AML-193 (cell line): ENCODE measurements around the gene NHERF1.

Source experiments
- DNase-seq, 2 experiments: peaks; one replicate each; lab custom pipeline; 2025; lab: John Stamatoyannopoulos, UW

Gene NHERF1

DNA sequence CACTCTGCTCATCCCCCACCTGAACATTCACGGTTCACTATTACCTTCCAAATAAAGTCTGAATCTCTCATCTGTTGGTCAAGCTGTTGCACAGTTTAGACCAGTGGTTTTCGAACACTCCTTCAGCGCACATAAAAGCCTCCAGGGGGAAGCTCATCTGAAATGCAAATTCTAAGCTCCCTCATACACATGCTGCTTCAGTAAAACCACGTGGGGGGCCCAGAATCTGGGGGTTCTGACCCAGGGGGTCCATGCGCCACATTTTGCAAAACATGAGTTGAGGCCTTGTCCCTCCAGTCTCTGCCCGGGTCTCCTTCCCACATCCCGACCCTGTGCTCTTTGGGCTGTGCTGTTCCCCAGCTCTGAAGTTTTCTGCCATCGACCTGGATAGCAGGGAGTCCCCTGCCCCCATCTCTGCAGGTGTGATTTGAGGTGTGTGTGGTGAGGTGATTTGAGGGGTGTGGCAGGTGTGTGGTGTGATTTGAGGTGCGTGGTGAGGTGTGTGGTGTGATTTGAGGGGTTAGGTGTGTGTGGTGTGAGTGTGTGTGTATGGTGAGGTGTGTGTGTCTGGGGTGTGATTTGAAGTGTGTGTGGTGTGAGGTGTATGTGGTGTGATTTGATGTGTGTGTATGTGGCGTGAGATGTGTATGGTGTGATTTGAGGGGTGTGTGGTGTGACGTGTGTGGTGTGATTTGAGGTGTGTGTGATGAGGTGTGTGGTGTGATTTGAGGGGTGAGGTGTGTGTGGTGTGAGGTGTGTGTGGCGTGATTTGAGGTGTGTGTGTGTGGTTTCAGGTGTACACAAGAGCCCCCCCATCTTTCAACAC lies 16.2 kb upstream of the NHERF1 start:
- no peak for DNase-seq

- no peak for DNase-seq
These were observed 14.9 kb upstream of the NHERF1 start for GRCh38 chr17:74733365-74734122.

- DNase-seq: no peak
These were observed 14.2 kb upstream of the NHERF1 start for GRCh38 chr17:74734256-74734655.

DNA sequence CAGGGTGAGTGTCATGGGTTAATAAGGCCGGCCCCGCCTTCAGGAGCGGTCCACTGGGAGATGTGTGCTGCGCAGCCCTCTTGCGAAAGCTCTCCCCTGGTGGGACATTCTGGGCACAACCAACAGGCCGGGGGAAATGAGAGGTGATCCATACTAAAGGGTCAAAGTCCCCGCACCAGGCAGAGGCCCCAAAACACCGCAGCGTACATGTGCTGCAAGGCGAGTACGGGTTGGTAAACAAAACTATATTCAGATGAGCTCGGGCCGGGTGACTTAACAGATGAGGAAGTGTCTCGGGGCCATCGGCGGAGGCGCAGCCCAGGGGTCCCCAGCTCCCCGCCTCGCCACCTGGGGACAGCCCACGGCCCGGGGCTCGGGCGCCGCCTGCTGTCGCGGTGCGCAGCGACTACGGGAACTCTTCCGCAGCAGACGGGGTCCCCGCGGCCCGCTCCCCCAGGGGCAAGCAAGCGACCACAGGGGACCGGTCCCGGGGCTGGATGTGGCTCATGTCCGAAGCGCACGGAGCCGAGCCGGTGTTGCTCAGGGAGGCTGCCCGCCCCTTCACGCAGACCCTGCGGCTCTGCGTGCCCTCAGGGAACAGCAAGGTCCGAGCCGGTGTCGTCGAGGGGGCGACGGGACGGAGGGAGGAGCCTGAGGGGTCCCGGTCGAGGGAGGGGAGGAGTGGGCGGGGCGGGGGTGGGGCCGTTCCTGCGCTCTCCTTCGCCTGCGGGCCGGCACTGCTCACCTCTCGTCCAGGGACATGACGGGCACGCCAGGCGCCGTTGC lies 11.7 kb upstream of the NHERF1 start, which contains the start of gene RAB37:
Gene RAB37 (plus strand): TSS at position 744 of the 786 bp plus-strand sequence. CDS start 17 bp downstream, at position 761.
- peak; percentile 97 for DNase-seq

- peak; percentile 67 to 79 for DNase-seq
These were observed 11.0 kb upstream of the NHERF1 start for GRCh38 chr17:74737299-74738050.

DNA sequence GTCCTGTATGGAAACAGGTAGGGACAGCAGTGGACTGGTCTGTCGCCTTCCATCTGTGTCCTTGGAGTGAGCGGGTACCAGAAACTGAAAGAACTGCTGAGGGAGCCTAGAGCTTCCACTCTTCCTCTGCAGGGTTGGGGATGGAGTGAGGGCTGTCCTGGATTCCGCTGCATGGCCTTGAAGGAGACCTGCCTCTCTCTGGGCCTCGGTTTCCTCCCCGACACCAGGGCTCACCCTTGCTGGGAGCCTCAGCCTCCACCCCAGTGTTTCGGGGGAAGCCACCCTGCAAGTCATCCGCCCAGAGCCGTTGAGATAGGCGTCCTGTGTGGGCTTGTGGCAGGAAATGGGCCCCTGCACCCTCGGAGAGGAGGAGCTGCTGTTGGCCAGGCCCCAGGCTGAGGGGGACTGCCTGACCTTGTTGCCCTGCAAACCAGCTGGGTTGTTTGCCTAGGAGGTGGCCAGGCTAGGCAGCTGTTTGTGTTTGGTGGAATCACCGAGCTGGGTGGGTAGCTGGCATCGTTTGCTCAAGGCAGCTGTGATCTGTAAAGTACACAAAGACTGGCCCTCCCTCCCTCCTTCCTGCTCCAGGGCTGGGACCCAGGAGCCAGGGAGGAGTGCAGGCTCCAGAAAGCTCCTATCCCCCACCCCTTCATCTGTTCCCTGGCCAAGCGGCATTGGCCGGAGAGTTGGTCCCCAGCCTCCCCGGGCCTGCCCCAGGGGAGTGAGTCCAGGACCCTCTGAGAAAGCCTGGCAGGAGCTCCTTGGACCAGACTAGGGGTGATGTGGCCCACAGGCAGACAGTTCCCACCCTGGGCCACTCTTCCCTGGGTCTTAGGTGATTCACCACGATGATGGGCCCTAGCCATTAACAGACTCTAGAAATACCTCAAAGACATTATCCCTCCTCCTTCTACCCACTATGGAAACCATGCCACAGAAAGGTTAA lies 10.1 kb upstream of the NHERF1 start:
- DNase-seq: peak; percentile 90 to 92

DNA sequence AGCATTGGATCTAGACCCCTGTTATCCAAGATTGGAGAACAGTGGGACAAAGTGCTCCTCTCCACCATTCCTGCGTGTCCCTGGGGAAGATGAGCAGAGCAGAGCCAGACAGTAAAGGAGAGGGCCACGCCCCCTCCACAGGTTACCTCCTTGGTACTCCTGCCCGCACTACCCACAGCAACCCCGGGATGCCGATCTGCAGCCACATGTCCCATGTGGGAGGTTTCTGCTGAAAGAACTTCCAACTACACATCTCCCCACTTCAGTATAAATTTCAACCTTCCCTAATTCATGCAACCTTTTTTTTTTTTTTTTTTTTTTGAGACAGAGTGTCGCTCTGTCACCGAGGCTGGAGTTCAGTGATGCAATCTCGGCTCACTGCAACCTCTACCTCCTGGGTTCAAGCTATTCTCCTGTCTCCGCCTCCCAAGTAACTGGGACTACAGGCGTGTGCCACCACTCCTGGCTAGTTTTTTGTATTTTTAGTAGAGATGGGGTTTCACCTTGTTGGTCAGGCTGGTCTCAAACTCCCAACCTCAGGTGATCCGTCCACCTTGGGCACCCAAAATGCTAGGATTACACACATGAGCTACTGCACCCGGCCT lies 9.1 kb upstream of the NHERF1 start:
- DNase-seq: no peak

- no peak for DNase-seq
These were observed 8.3 kb upstream of the NHERF1 start for GRCh38 chr17:74740173-74740572.

GRCh38 chr17:74740641-74741387 lies 7.6 kb upstream of the NHERF1 start:
- no peak for DNase-seq

- peak; percentile 93 for DNase-seq
These were observed 6.3 kb upstream of the NHERF1 start for GRCh38 chr17:74742153-74742515.

DNA sequence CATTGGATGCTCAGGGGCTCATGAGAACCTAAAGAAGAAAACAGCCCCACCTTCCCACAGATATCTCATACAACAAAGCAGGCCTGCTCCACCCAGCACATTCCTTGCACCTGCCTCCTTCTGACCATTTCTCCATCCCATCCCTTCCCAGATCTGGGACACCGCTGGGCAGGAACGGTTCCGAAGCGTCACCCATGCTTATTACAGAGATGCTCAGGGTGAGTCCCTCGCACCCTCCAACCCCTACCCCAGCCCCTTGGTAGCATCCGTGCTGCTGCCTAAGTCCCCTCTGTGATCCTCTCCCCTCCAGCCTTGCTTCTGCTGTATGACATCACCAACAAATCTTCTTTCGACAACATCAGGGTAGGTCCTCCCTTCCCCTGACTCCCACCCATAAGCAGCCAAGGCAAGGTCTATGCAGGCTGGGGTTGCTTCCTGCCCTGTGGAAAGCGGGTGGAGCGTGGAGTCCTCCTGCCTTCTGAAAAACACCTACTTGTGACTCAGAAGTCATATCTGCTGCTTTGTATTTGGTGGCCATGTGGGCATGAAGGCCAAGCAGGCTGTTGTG lies 5.4 kb upstream of the NHERF1 start:
- DNase-seq: no peak

- no peak for DNase-seq
These were observed 4.7 kb upstream of the NHERF1 start for GRCh38 chr17:74743755-74744154.

DNA sequence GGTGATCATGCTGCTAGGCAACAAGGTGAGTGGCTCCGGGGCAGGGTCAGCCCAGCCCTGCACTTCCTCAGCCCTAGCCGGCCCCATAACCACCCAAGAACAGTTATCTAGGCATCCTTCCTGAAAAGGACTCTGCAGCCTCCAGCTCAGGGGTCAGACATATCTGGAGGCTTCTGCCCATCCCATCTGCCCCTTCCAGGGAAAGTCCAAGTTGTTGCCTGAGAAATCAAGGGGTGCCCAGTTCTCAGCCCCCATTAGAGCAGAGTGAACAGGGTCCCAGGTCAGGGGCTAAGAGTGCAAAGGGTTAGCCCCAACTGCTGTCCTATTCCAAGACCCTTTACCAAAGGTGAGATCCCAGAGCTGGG lies 4.1 kb upstream of the NHERF1 start:
- no peak for DNase-seq

DNA sequence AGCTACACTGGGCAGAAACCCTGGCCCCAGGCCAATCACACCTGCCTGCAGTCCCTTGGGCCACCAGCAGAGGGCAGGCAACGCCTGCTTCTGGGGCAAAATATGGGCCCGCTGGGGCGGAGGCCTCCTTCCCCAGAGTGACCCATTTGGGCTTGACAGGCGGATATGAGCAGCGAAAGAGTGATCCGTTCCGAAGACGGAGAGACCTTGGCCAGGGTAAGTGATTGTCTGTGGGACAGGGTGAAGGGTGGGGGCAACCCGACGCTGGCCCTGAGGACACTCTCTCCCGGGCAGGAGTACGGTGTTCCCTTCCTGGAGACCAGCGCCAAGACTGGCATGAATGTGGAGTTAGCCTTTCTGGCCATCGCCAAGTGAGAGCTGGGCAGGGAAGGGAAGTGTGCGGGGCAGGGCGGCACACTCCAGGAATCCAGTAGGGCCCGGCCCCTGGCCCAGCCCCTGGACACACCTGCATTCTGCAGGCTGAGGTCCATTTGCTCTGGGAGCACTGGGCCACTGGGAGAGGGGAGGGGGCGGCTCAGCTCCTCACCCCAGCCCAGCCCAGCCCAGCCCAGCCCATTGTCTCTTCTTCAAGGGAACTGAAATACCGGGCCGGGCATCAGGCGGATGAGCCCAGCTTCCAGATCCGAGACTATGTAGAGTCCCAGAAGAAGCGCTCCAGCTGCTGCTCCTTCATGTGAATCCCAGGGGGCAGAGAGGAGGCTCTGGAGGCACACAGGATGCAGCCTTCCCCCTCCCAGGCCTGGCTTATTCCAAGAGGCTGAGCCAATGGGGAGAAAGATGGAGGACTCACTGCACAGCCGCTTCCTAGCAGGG lies 3.5 kb upstream of the NHERF1 start:
- peak; percentile 43 to 51 for DNase-seq

- no peak for DNase-seq
These were observed 2.8 kb upstream of the NHERF1 start for GRCh38 chr17:74745548-74746177.

DNA sequence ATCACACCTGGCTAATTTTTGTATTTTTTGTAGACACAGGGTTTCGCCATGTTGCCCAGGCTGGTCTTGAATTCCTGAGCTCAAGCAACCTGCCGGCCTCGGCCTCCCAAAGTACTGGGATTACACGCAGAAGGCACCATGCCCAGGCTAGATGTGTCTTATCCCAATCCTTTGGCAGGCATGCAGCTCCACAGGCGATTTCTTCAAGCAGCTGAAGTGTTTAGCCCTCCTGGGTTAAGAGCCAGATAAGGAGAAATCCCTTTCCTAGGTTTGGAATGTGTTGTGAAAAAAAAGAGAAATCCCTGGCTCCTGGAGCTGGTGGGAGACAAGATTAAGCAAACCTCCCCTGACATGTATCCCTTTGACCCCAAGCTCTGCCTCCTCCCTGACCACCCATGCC lies 2.1 kb upstream of the NHERF1 start:
- no peak for DNase-seq

DNA sequence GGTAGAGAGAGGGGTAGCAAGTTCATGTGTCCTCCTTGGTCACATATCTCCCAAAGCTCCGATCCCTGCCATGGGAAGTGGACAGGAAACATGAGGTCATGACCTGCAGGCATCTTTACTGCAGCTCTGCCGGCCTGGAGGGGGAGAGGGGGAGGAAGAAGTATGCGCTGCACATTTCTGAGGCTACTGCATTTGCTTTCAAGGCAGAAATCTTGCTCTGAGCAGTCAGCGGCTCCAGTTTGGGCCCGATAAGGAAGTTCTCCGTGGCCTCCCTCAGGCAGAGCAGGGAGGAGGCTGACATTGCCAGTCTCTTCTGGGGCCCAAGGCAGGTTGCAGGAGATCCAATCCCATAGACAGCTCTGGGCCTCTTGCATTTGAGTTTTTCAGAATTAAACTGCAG lies 1.5 kb upstream of the NHERF1 start:
- DNase-seq: peak; percentile 62 to 68

- peak in 1 of 2 experiments; percentile 95 for DNase-seq
These were observed 224 bp upstream of the NHERF1 start for GRCh38 chr17:74748279-74748528.
